Muscle layer of duodenum (tissue), 2 donors: ENCODE results near the gene SH3BGRL3.
"Not testable (repeated sequence)": the region's sequence is repeated elsewhere in the genome, so short reads cannot be mapped to it uniquely, and the experiment has no call there.

Experiments
- H3K27ac ChIP-seq: one replicate; pipeline ENCODE4 v1.7.0; 2013; ENCODE audit warnings: mild to moderate bottlenecking, low read length
- H3K27me3 ChIP-seq: one replicate; pipeline ENCODE4 v1.7.0; 2013; ENCODE audit warnings: low read depth, mild to moderate bottlenecking, control low read depth, low read length
- H3K36me3 ChIP-seq, 2 donors: one replicate each; pipeline ENCODE4 v1.7.0; 2013; ENCODE audit warnings: low read length in 2 of 2, control low read depth in 1 of 2, mild to moderate bottlenecking in 1 of 2; ENCODE audit not compliant: insufficient read depth in 2 of 2, control insufficient read depth in 1 of 2
- H3K4me1 ChIP-seq, 2 donors: one replicate each; pipeline ENCODE4 v1.7.0; 2013; ENCODE audit warnings: low read length in 2 of 2, mild to moderate bottlenecking in 2 of 2, control low read depth in 1 of 2, moderate library complexity in 1 of 2; ENCODE audit not compliant: insufficient read depth in 2 of 2, control insufficient read depth in 1 of 2
- H3K4me3 ChIP-seq, 2 donors: one replicate each; pipeline ENCODE4 v1.7.0; 2013; ENCODE audit warnings: low read length in 2 of 2, low read depth in 1 of 2, mild to moderate bottlenecking in 1 of 2
- H3K9me3 ChIP-seq, 2 donors: one replicate each; pipeline ENCODE4 v1.7.0; 2013; ENCODE audit warnings: low read length in 2 of 2, control low read depth in 1 of 2, mild to moderate bottlenecking in 1 of 2; ENCODE audit not compliant: control insufficient read depth in 1 of 2
- donor health status: healthy.

Gene SH3BGRL3

GRCh38 chr1:26323382-26323781 is 43.5 kb downstream of the SH3BGRL3 start:
- Histone ChIP-seq H3K4me1 (peaks cover 0 to 9% of the 10 kb centered on the region in 2 donors), H3K36me3 (no peaks in the 10 kb centered on the region), H3K9me3 (no peaks in the 10 kb centered on the region), H3K27ac (no peak overlapping the region), H3K27me3 (no peaks in the 10 kb centered on the region), H3K4me3 (no peak overlapping the region)

GRCh38 chr1:26324550-26324949 is 44.7 kb downstream of the SH3BGRL3 start:
- no peaks in the 10 kb centered on the region for H3K36me3 ChIP-seq
- H3K27ac ChIP-seq, result no peak overlapping the region
- no peaks in the 10 kb centered on the region for H3K27me3 ChIP-seq
- H3K4me1 ChIP-seq, result peaks cover 0 to 9% of the 10 kb centered on the region in 2 donors
- no peak overlapping the region for H3K4me3 ChIP-seq
- H3K9me3 ChIP-seq, result no peaks in the 10 kb centered on the region

DNA sequence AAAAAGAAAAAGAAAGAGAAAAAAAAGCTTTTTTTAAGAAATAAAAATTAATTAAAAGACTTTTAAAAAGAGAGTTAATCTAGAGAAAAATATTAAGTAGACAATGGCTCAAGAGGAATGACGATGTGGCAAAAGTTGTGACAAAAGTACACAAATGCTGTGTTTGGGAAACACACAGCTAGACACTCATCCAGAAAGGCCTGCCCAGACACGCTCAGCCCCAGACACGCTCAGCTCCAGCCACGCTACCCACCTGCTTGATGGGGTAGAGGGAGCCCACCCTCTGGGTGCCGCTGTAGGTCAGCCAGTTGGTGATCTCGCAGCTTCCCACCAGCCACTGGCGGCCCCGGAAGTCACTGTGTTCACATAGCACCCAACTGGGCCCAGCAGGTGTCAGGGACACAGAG is 48.1 kb downstream of the SH3BGRL3 start:
- no peak overlapping the region for H3K27ac ChIP-seq
- H3K9me3 ChIP-seq, result no peaks in the 10 kb centered on the region
- no peaks in the 10 kb centered on the region for H3K36me3 ChIP-seq
- peaks cover 4% of the 10 kb centered on the region for H3K27me3 ChIP-seq
- no peak overlapping the region for H3K4me3 ChIP-seq
- no peaks in the 10 kb centered on the region for H3K4me1 ChIP-seq

DNA sequence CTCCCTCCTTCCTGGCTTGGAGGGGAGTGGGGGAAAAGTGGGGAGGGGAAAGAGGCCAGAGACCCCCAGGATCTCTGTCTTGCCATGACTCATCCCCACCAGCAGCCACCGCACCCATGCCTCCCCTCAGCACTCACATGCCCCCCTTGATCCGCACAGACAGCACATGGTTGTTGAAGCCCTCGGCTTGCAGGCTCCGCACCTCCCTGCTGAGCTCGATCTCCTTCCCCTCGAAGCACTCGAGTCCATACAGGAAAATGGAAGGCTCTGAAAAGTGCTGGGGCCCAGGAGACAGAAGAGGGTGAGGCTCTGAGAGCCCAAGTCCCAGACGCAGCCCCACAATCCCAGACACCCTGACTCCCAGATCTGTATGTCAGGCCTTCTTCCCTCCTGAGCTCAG is 48.7 kb downstream of the SH3BGRL3 start:
- H3K36me3 ChIP-seq, result no peaks in the 10 kb centered on the region
- H3K4me1 ChIP-seq, result no peaks in the 10 kb centered on the region
- no peak overlapping the region for H3K27ac ChIP-seq
- H3K27me3 ChIP-seq, result peaks cover 4% of the 10 kb centered on the region
- H3K9me3 ChIP-seq, result no peaks in the 10 kb centered on the region
- no peak overlapping the region for H3K4me3 ChIP-seq

DNA sequence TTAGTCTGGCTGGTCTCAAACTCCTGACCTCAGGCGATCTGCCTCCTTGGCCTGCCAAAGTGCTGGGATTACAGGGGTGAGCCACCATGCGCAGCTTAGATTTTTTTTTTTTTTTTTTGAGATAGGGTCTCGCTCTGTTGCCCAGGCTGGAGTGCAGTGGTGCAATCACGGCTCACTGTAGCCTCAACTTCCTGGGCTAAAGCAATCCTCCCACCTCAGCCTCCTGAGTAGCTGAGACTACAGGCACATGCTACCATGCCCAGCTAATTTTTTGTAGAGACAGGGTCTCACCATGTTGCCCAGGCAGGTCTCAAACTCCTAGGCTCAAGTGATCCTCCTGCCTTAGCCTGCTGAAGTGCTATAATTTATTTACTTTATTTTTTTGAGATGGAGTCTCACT is 49.5 kb downstream of the SH3BGRL3 start:
- H3K27me3 ChIP-seq, H3K27ac ChIP-seq, H3K4me3 ChIP-seq, H3K9me3 ChIP-seq, H3K4me1 ChIP-seq, H3K36me3 ChIP-seq: not testable (repeated sequence)

DNA sequence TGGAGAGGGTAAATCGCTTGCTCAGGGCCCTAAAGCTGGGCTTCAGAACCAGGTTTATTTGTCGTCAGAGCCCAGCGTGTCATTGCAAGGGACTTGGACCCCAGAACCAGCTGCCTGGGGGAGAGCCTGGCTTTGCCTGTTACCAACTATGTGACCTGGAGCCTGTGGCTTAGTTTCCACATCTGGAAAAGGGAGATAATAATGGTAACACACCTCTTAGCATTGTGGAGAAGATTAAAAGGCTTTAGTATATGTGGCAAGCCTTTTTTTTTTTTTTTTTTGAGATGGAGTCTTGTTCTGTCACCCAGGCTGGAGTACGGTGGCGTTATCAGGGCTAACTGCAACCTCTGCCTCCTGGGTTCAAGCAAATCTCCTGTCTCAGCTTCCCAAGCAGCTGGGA is 50.4 kb downstream of the SH3BGRL3 start:
- Histone ChIP-seq H3K4me1 (peaks cover 0 to under 1% of the 10 kb centered on the region in 2 donors), H3K36me3 (no peaks in the 10 kb centered on the region), H3K4me3 (no peak overlapping the region), H3K9me3 (no peaks in the 10 kb centered on the region), H3K27ac (no peak overlapping the region), H3K27me3 (peaks cover 7% of the 10 kb centered on the region)
